ENCODE data around the gene KRT36.

The KRT36 gene

GRCh38 chr17:41489531-41489930, at the start of gene KRT36:
TSS of gene KRT36 (minus strand) at chr17:41489910. CDS start at chr17:41489864, 46 bp downstream.
- H3K9ac ChIP-seq (ENCODE audit: low read length in 2 of 2) = no peak within 1 kb of the TSS
- no peak within 1 kb of the TSS for H3K27ac ChIP-seq (ENCODE audit: low read length)
- no peaks in the 10 kb centered on the region for H3K4me1 ChIP-seq (ENCODE audit: control insufficient read depth, insufficient read depth, low read length)
- no peak within 1 kb of the TSS for H3K4me3 ChIP-seq (ENCODE audit: low read length in 2 of 2)
- no peaks in the 10 kb centered on the region for H3K36me3 ChIP-seq (ENCODE audit: control insufficient read depth in 2 of 2, insufficient read depth in 2 of 2, low read length in 2 of 2)
- peaks cover 0 to 2% of the 10 kb centered on the region in 2 donors for H3K27me3 ChIP-seq (ENCODE audit: control insufficient read depth in 1 of 2, insufficient read depth in 2 of 2, low read length in 2 of 2)
- no peaks in the 10 kb centered on the region for H3K9me3 ChIP-seq (ENCODE audit: control insufficient read depth in 2 of 2, low read length in 2 of 2)

GRCh38 chr17:41539071-41539492, 49.4 kb upstream of the KRT36 start:
- H3K27ac ChIP-seq (ENCODE audit: low read length) = no peak overlapping the region
- H3K27me3 ChIP-seq (ENCODE audit: control insufficient read depth in 1 of 2, insufficient read depth in 2 of 2, low read length in 2 of 2) = peaks cover 0 to 5% of the 10 kb centered on the region in 2 donors
- H3K36me3 ChIP-seq (ENCODE audit: control insufficient read depth in 2 of 2, insufficient read depth in 2 of 2, low read length in 2 of 2) = no peaks in the 10 kb centered on the region
- no peaks in the 10 kb centered on the region for H3K9me3 ChIP-seq (ENCODE audit: control insufficient read depth in 2 of 2, low read length in 2 of 2)
- no peak overlapping the region for H3K9ac ChIP-seq (ENCODE audit: low read length in 2 of 2)
- H3K4me1 ChIP-seq (ENCODE audit: control insufficient read depth, insufficient read depth, low read length) = no peaks in the 10 kb centered on the region
- no peak overlapping the region for H3K4me3 ChIP-seq (ENCODE audit: low read length in 2 of 2)

GRCh38 chr17:41538565-41538991, 48.9 kb upstream of the KRT36 start:
- Histone ChIP-seq H3K36me3 (ENCODE audit: control insufficient read depth in 2 of 2, insufficient read depth in 2 of 2, low read length in 2 of 2) (no peaks in the 10 kb centered on the region), H3K4me3 (ENCODE audit: low read length in 2 of 2) (no peak overlapping the region), H3K4me1 (ENCODE audit: control insufficient read depth, insufficient read depth, low read length) (no peaks in the 10 kb centered on the region)

GRCh38 chr17:41537990-41538389, 48.3 kb upstream of the KRT36 start:
- Histone ChIP-seq H3K27me3 (ENCODE audit: control insufficient read depth in 1 of 2, insufficient read depth in 2 of 2, low read length in 2 of 2) (peaks cover 0 to 5% of the 10 kb centered on the region in 2 donors), H3K27ac (ENCODE audit: low read length) (no peak overlapping the region)

More at GRCh38 chr17:41538565-41538991, 48.9 kb upstream of the KRT36 start:
- Histone ChIP-seq H3K27me3 (ENCODE audit: control insufficient read depth in 1 of 2, insufficient read depth in 2 of 2, low read length in 2 of 2) (peaks cover 0 to 5% of the 10 kb centered on the region in 2 donors), H3K9ac (ENCODE audit: low read length in 2 of 2) (no peak overlapping the region), H3K9me3 (ENCODE audit: control insufficient read depth in 2 of 2, low read length in 2 of 2) (no peaks in the 10 kb centered on the region), H3K27ac (ENCODE audit: low read length) (no peak overlapping the region)

GRCh38 chr17:41537614-41537954, 47.9 kb upstream of the KRT36 start:
- H3K9me3 ChIP-seq (ENCODE audit: control insufficient read depth in 2 of 2, low read length in 2 of 2) = no peaks in the 10 kb centered on the region
- peaks cover 0 to 5% of the 10 kb centered on the region in 2 donors for H3K27me3 ChIP-seq (ENCODE audit: control insufficient read depth in 1 of 2, insufficient read depth in 2 of 2, low read length in 2 of 2)
- no peak overlapping the region for H3K4me3 ChIP-seq (ENCODE audit: low read length in 2 of 2)
- no peaks in the 10 kb centered on the region for H3K36me3 ChIP-seq (ENCODE audit: control insufficient read depth in 2 of 2, insufficient read depth in 2 of 2, low read length in 2 of 2)
- no peak overlapping the region for H3K9ac ChIP-seq (ENCODE audit: low read length in 2 of 2)
- H3K4me1 ChIP-seq (ENCODE audit: control insufficient read depth, insufficient read depth, low read length) = no peaks in the 10 kb centered on the region
- no peak overlapping the region for H3K27ac ChIP-seq (ENCODE audit: low read length)

More at GRCh38 chr17:41537990-41538389, 48.3 kb upstream of the KRT36 start:
- no peak overlapping the region for H3K9ac ChIP-seq (ENCODE audit: low read length in 2 of 2)
- H3K9me3 ChIP-seq (ENCODE audit: control insufficient read depth in 2 of 2, low read length in 2 of 2) = no peaks in the 10 kb centered on the region
- no peaks in the 10 kb centered on the region for H3K4me1 ChIP-seq (ENCODE audit: control insufficient read depth, insufficient read depth, low read length)
- no peak overlapping the region for H3K4me3 ChIP-seq (ENCODE audit: low read length in 2 of 2)
- no peaks in the 10 kb centered on the region for H3K36me3 ChIP-seq (ENCODE audit: control insufficient read depth in 2 of 2, insufficient read depth in 2 of 2, low read length in 2 of 2)

- no peak overlapping the region for H3K9ac ChIP-seq (ENCODE audit: low read length in 2 of 2)
- no peaks in the 10 kb centered on the region for H3K4me1 ChIP-seq (ENCODE audit: control insufficient read depth, insufficient read depth, low read length)
- H3K27me3 ChIP-seq (ENCODE audit: control insufficient read depth in 1 of 2, insufficient read depth in 2 of 2, low read length in 2 of 2) = peaks cover 0 to 7% of the 10 kb centered on the region in 2 donors
- no peaks in the 10 kb centered on the region for H3K9me3 ChIP-seq (ENCODE audit: control insufficient read depth in 2 of 2, low read length in 2 of 2)
- no peaks in the 10 kb centered on the region for H3K36me3 ChIP-seq (ENCODE audit: control insufficient read depth in 2 of 2, insufficient read depth in 2 of 2, low read length in 2 of 2)
- H3K27ac ChIP-seq (ENCODE audit: low read length) = no peak overlapping the region
- no peak overlapping the region for H3K4me3 ChIP-seq (ENCODE audit: low read length in 2 of 2)
Observed at GRCh38 chr17:41536741-41537613, 47.3 kb upstream of the KRT36 start.

- Histone ChIP-seq H3K36me3 (ENCODE audit: control insufficient read depth in 2 of 2, insufficient read depth in 2 of 2, low read length in 2 of 2) (no peaks in the 10 kb centered on the region), H3K4me1 (ENCODE audit: control insufficient read depth, insufficient read depth, low read length) (no peaks in the 10 kb centered on the region), H3K27ac (ENCODE audit: low read length) (no peak overlapping the region), H3K4me3 (ENCODE audit: low read length in 2 of 2) (no peak overlapping the region), H3K9me3 (ENCODE audit: control insufficient read depth in 2 of 2, low read length in 2 of 2) (no peaks in the 10 kb centered on the region), H3K9ac (ENCODE audit: low read length in 2 of 2) (no peak overlapping the region), H3K27me3 (ENCODE audit: control insufficient read depth in 1 of 2, insufficient read depth in 2 of 2, low read length in 2 of 2) (peaks cover under 1 to 10% of the 10 kb centered on the region in 2 donors)
Observed at GRCh38 chr17:41535764-41536481, 46.2 kb upstream of the KRT36 start.

GRCh38 chr17:41534899-41535546, 45.3 kb upstream of the KRT36 start:
- Histone ChIP-seq H3K36me3 (ENCODE audit: control insufficient read depth in 2 of 2, insufficient read depth in 2 of 2, low read length in 2 of 2) (no peaks in the 10 kb centered on the region), H3K27ac (ENCODE audit: low read length) (no peak overlapping the region), H3K4me3 (ENCODE audit: low read length in 2 of 2) (no peak overlapping the region), H3K4me1 (ENCODE audit: control insufficient read depth, insufficient read depth, low read length) (no peaks in the 10 kb centered on the region), H3K9ac (ENCODE audit: low read length in 2 of 2) (no peak overlapping the region), H3K9me3 (ENCODE audit: control insufficient read depth in 2 of 2, low read length in 2 of 2) (no peaks in the 10 kb centered on the region), H3K27me3 (ENCODE audit: control insufficient read depth in 1 of 2, insufficient read depth in 2 of 2, low read length in 2 of 2) (peaks cover 6 to 14% of the 10 kb centered on the region in 2 donors)

- peaks cover 15 to 27% of the 10 kb centered on the region in 2 donors for H3K27me3 ChIP-seq (ENCODE audit: control insufficient read depth in 1 of 2, insufficient read depth in 2 of 2, low read length in 2 of 2)
- H3K27ac ChIP-seq (ENCODE audit: low read length) = no peak overlapping the region
- no peaks in the 10 kb centered on the region for H3K4me1 ChIP-seq (ENCODE audit: control insufficient read depth, insufficient read depth, low read length)
- H3K36me3 ChIP-seq (ENCODE audit: control insufficient read depth in 2 of 2, insufficient read depth in 2 of 2, low read length in 2 of 2) = no peaks in the 10 kb centered on the region
- H3K4me3 ChIP-seq (ENCODE audit: low read length in 2 of 2) = no peak overlapping the region
- H3K9me3 ChIP-seq (ENCODE audit: control insufficient read depth in 2 of 2, low read length in 2 of 2) = no peaks in the 10 kb centered on the region
- no peak overlapping the region for H3K9ac ChIP-seq (ENCODE audit: low read length in 2 of 2)
Observed at GRCh38 chr17:41533613-41534012, 43.9 kb upstream of the KRT36 start.

GRCh38 chr17:41532947-41533570, 43.3 kb upstream of the KRT36 start:
- H3K4me3 ChIP-seq (ENCODE audit: low read length in 2 of 2) = no peak overlapping the region
- no peak overlapping the region for H3K27ac ChIP-seq (ENCODE audit: low read length)

More at GRCh38 chr17:41532947-41533570, 43.3 kb upstream of the KRT36 start:
- Histone ChIP-seq H3K9me3 (ENCODE audit: control insufficient read depth in 2 of 2, low read length in 2 of 2) (no peaks in the 10 kb centered on the region), H3K9ac (ENCODE audit: low read length in 2 of 2) (no peak overlapping the region), H3K27me3 (ENCODE audit: control insufficient read depth in 1 of 2, insufficient read depth in 2 of 2, low read length in 2 of 2) (peaks cover 20 to 29% of the 10 kb centered on the region in 2 donors), H3K4me1 (ENCODE audit: control insufficient read depth, insufficient read depth, low read length) (peaks cover 3% of the 10 kb centered on the region), H3K36me3 (ENCODE audit: control insufficient read depth in 2 of 2, insufficient read depth in 2 of 2, low read length in 2 of 2) (no peaks in the 10 kb centered on the region)
